Mesenchymal stem cell (in vitro differentiated cells and primary cell): ENCODE data around the gene TAOK1. TPM values are rescaled to one million over a fixed set of nuclear protein-coding genes. Genes with fewer than 3 reads are reported as not detected.

Source experiments
- DNase-seq: peaks from one replicate; pipeline ENCODE4 v3.0.0-alpha.2; 2013
- H2AFZ ChIP-seq: one replicate; pipeline ENCODE4 v1.6.1; 2013; ENCODE audit warnings: low read depth, mild to moderate bottlenecking, control low read depth, inconsistent platforms, low read length, moderate library complexity
- H2AK5ac ChIP-seq: 2 replicates; pipeline ENCODE4 v1.6.1; 2013; ENCODE audit warnings: low read length, moderate library complexity, mild to moderate bottlenecking, inconsistent platforms; ENCODE audit not compliant: severe bottlenecking
- H2BK120ac ChIP-seq: one replicate; pipeline ENCODE4 v1.6.1; 2013; ENCODE audit warnings: low read depth, mild to moderate bottlenecking, inconsistent platforms, low read length, moderate library complexity
- H2BK12ac ChIP-seq, 2 experiments: one replicate each; pipeline ENCODE4 v1.6.1; 2013; ENCODE audit warnings: inconsistent platforms in 2 of 2, low read length in 2 of 2, mild to moderate bottlenecking in 2 of 2, moderate library complexity in 2 of 2, control low read depth in 1 of 2
- H2BK15ac ChIP-seq: one replicate; pipeline ENCODE4 v1.6.1; 2013; ENCODE audit warnings: mild to moderate bottlenecking, low read depth, inconsistent platforms; ENCODE audit not compliant: poor library complexity, severe bottlenecking
- H2BK5ac ChIP-seq: 2 replicates; pipeline ENCODE4 v1.6.1; 2013; ENCODE audit warnings: low read depth, mild to moderate bottlenecking, low read length, control low read depth, inconsistent platforms; ENCODE audit not compliant: poor library complexity, severe bottlenecking
- H3K14ac ChIP-seq, 2 experiments: one replicate each; pipeline ENCODE4 v1.6.1; 2013; ENCODE audit warnings: inconsistent platforms in 2 of 2, low read length in 2 of 2, control low read depth in 1 of 2, mild to moderate bottlenecking in 1 of 2, moderate library complexity in 1 of 2
- H3K18ac ChIP-seq, 2 experiments: one replicate each; pipeline ENCODE4 v1.6.1; 2013; ENCODE audit warnings: inconsistent platforms in 2 of 2, low read length in 2 of 2, control low read depth in 1 of 2, low read depth in 1 of 2, mild to moderate bottlenecking in 1 of 2
- H3K23ac ChIP-seq, 2 experiments: one replicate each; pipeline ENCODE4 v1.6.1; 2013; ENCODE audit warnings: inconsistent platforms in 2 of 2, low read length in 2 of 2, mild to moderate bottlenecking in 2 of 2, moderate library complexity in 2 of 2, control low read depth in 1 of 2
- H3K27ac ChIP-seq: 2 replicates; pipeline ENCODE4 v1.5.1; 2013; ENCODE audit warnings: mild to moderate bottlenecking, moderate library complexity, low read length, control low read depth, inconsistent platforms; ENCODE audit not compliant: poor library complexity, severe bottlenecking
- H3K27me3 ChIP-seq, 2 experiments: 2 replicates each; pipeline versions ENCODE4 v1.6.1 to v1.7.0; 2013; ENCODE audit warnings: low read length in 2 of 2, mild to moderate bottlenecking in 2 of 2, moderate library complexity in 2 of 2, control low read depth in 1 of 2, inconsistent platforms in 1 of 2; ENCODE audit not compliant: control insufficient read depth in 1 of 2, insufficient read depth in 1 of 2
- H3K36me3 ChIP-seq, 2 experiments: 2 replicates each; pipeline versions ENCODE4 v1.6.1 to v1.7.0; 2013; ENCODE audit warnings: low read length in 2 of 2, control low read depth in 1 of 2, inconsistent platforms in 1 of 2, low read depth in 1 of 2, mild to moderate bottlenecking in 1 of 2; ENCODE audit not compliant: insufficient read depth in 2 of 2, control insufficient read depth in 1 of 2
- H3K4ac ChIP-seq, 2 experiments: one replicate each; pipeline ENCODE4 v1.6.1; 2013; ENCODE audit warnings: inconsistent platforms in 2 of 2, low read length in 2 of 2, mild to moderate bottlenecking in 2 of 2, moderate library complexity in 2 of 2, control low read depth in 1 of 2, low read depth in 1 of 2
- H3K4me1 ChIP-seq: 2 replicates; pipeline ENCODE4 v1.6.1; 2013; ENCODE audit warnings: low read depth, low read length, control low read depth; ENCODE audit not compliant: control insufficient read depth, insufficient read depth
- H3K4me2 ChIP-seq: 2 replicates; pipeline ENCODE4 v1.6.1; 2013; ENCODE audit warnings: low read length, mild to moderate bottlenecking, inconsistent platforms; ENCODE audit not compliant: poor library complexity, severe bottlenecking
- H3K4me3 ChIP-seq, 2 experiments: 2 replicates each; pipeline versions ENCODE4 v1.5.1 to v1.7.0; 2013; ENCODE audit warnings: low read length in 2 of 2, mild to moderate bottlenecking in 2 of 2, control low read depth in 1 of 2, low read depth in 1 of 2; ENCODE audit not compliant: insufficient read depth in 1 of 2
- H3K79me1 ChIP-seq: replicated peaks from 2 replicates; pipeline ENCODE4 v1.6.1; 2013; ENCODE audit warnings: mild to moderate bottlenecking, control low read depth, low read length, inconsistent platforms; ENCODE audit not compliant: poor library complexity, severe bottlenecking
- H3K9ac ChIP-seq: 2 replicates; pipeline ENCODE4 v1.7.0; 2013; ENCODE audit warnings: mild to moderate bottlenecking, low read length, moderate library complexity
- H3K9me3 ChIP-seq: 2 replicates; pipeline ENCODE4 v1.7.0; 2013; ENCODE audit warnings: mild to moderate bottlenecking, low read length; ENCODE audit not compliant: control insufficient read depth
- H4K8ac ChIP-seq: one replicate; pipeline ENCODE4 v1.6.1; 2013; ENCODE audit warnings: inconsistent platforms, mild to moderate bottlenecking, low read length, moderate library complexity
- H4K91ac ChIP-seq: one replicate; pipeline ENCODE4 v1.6.1; 2013; ENCODE audit warnings: mild to moderate bottlenecking, low read length, inconsistent platforms
- WGBS: methylation state at CpG from one replicate; pipeline ENCODE4 v1.1.7; 2013; ENCODE audit warnings: mixed read lengths; 5-methylcytosine and 5-hydroxymethylcytosine counted together
- polyA plus RNA-seq, 2 experiments: library from polyadenylated mRNA; stranded (reverse); fragments of 200-250 nt; gene quantifications; one replicate each; pipeline ENCODE4 v1.2.3, GENCODE V29; 2013

TAOK1 gene
- 23.2 TPM for polyA plus RNA-seq (2013, experiment 1 of 2)
- 23.3 TPM for polyA plus RNA-seq (2013, experiment 2 of 2)

DNA sequence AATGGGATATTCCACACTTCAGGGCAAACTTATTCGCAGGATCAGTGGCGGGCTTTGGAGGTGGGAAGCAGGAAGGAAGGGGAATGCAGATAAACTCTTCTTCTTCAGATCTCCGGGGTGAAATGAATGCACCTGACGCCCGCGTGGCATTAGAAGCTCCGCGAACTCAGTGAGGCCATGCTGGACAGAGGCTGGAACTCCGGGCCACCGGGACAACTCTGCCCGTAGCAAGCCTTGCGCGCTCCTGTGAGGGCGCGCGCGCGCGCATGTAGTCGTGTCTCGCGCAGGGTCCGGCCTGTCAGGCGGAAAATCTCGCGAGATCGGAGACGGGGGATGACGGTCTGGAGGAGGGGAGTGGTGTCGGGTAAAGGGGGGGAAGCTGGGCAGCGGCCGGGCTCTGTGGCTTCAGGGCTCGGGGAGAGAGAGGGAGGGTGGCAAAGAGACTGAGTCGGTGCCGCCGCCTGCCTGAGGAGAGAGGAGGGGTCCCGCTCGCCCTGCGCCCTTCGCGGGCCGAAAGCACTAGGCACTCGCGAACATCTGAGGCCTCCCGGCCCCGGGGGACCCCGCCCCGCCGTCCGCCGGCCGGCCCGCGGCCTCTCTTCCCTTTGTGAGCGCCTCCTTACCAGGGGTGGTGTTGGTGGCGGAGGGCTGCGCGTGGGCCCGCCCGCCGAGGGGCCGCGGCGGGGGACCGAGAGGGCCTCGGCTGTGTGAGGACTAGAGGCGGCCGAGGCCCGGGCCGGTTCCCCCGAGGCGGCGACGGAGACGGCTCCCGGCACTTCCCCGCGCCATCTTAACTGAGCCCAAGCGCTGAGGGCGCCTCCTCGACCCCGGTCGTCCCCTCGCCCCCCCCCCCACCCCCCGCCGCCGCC, at the start of gene TAOK1:
Gene TAOK1, plus strand, starts transcription at position 382 of the 869 bp plus-strand sequence. CDS start 61,186 bp downstream, outside the sequence.
- peak within 1 kb of the TSS; percentile 75 for H2AFZ ChIP-seq
- peak within 1 kb of the TSS in 1 of 2 experiments; percentile 54 for H2BK12ac ChIP-seq
- peak within 1 kb of the TSS; percentile 97 for H2BK5ac ChIP-seq
- DNase-seq: peak; percentile 98
- H3K9ac ChIP-seq: peak within 1 kb of the TSS; percentile 94
- peak within 1 kb of the TSS in 1 of 2 experiments; percentile 96 for H3K23ac ChIP-seq
- peak within 1 kb of the TSS; percentile 92 to 95 for H3K18ac ChIP-seq
- H4K91ac ChIP-seq: peak within 1 kb of the TSS; percentile 85
- no peaks in the 10 kb centered on the region for H3K4me1 ChIP-seq
- peak within 1 kb of the TSS; percentile 67 for H2AK5ac ChIP-seq
- peak within 1 kb of the TSS; percentile 62 for H3K4me2 ChIP-seq
- peak within 1 kb of the TSS; percentile 59 to 97 for H3K4ac ChIP-seq
- peak within 1 kb of the TSS; percentile 65 for H2BK15ac ChIP-seq
- no peaks in the 10 kb centered on the region for H3K36me3 ChIP-seq
- peak within 1 kb of the TSS; percentile 6 to 85 for H3K14ac ChIP-seq
- H3K4me3 ChIP-seq: peak within 1 kb of the TSS; percentile 93 to 96
- H2BK120ac ChIP-seq: peak within 1 kb of the TSS; percentile 94
- H4K8ac ChIP-seq: peak within 1 kb of the TSS; percentile 92
- H3K79me1 ChIP-seq: no peaks in the 10 kb centered on the region
- no peaks in the 10 kb centered on the region for H3K27me3 ChIP-seq
- peak within 1 kb of the TSS; percentile 60 for H3K27ac ChIP-seq
- H3K9me3 ChIP-seq: no peaks in the 10 kb centered on the region
- WGBS: 2% methylated on average over 37 of the region's 87 CpGs

DNA sequence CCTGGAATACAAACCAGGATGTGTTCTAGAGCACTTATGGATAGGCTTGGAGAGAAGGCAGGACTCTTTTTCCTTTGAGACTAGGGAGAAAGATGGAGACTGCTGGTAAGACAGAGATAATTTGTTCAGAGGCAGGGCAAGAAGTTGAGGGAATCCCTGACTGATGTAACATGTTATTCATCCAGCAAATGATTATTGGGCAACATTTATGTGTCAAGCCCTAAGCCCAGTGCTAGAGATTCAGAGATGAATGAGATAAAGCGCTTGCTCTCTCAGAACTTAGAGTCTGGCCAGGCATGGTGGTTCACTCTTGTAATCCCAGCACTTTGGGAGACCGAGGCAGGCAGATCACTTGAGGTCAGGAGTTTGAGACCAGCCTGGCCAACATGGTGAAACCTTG, 48.4 kb upstream of the TAOK1 start:
- Histone ChIP-seq H3K79me1 (no peaks in the 10 kb centered on the region), H4K91ac (no peak overlapping the region), H2BK120ac (no peak overlapping the region), H2BK15ac (no peak overlapping the region), H3K18ac (no peak overlapping the region), H2AK5ac (no peak overlapping the region), H3K27me3 (peaks cover 19 to 21% of the 10 kb centered on the region in 2 experiments), H2BK12ac (no peak overlapping the region), H3K4me2 (no peak overlapping the region), H3K36me3 (no peaks in the 10 kb centered on the region), H3K4me1 (no peaks in the 10 kb centered on the region), H3K9ac (no peak overlapping the region), H3K27ac (no peak overlapping the region), H3K14ac (no peak overlapping the region), H3K9me3 (no peaks in the 10 kb centered on the region), H3K4me3 (no peak overlapping the region), H2AFZ (no peak overlapping the region), H3K23ac (no peak overlapping the region), H3K4ac (no peak overlapping the region), H4K8ac (no peak overlapping the region), H2BK5ac (no peak overlapping the region)
- WGBS: 79% methylated on average over 2 of the region's 2 CpGs
- DNase-seq: peak; percentile 74

DNA sequence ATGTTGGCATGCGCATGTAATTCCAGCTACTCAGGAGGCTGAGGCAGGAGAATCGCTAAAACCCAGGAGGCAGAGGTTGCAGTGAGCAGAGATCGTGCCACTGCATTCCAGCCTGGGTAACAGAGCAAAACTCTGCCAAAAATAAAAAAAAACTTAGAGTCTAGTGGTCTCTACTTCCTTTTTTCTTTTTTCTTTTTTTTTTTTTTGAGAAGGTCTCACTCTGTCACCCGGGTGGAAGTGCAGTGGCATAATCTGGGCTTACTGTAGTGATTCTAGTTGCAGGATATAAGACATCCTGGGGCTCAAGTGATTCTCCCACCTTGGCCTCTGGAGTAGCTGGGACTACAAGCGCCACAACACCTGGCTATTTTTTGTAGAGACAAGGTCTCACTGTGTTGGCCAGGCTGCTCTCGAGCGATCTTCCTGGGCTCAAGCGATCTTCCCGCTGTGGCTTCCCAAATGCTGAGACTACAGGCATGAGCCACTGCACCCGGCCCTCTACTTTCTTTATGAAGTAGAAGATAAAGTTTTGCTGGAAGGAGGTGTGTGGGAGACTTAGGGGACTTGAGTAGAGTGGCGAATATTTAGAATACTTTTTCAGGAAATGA, 47.9 kb upstream of the TAOK1 start:
- no peak overlapping the region for H3K4me2 ChIP-seq
- H3K23ac ChIP-seq: no peak overlapping the region

More for the DNA sequence above, 47.9 kb upstream of the TAOK1 start:
- Histone ChIP-seq H4K8ac (no peak overlapping the region), H3K9me3 (no peaks in the 10 kb centered on the region), H3K14ac (peak overlapping the region in 1 of 2 experiments; percentile 36), H2AFZ (no peak overlapping the region), H3K4me1 (no peaks in the 10 kb centered on the region), H3K9ac (no peak overlapping the region), H3K18ac (no peak overlapping the region), H4K91ac (no peak overlapping the region), H3K27ac (no peak overlapping the region), H3K4me3 (no peak overlapping the region), H3K4ac (no peak overlapping the region), H2BK15ac (no peak overlapping the region), H3K27me3 (peaks cover 19 to 21% of the 10 kb centered on the region in 2 experiments), H2BK12ac (no peak overlapping the region), H2AK5ac (no peak overlapping the region), H3K79me1 (no peaks in the 10 kb centered on the region), H3K36me3 (no peaks in the 10 kb centered on the region), H2BK120ac (no peak overlapping the region), H2BK5ac (no peak overlapping the region)
- WGBS: 91% methylated on average over 11 of the region's 11 CpGs
- no peak for DNase-seq
